IMR-90 (cell line): ENCODE measurements around the gene PRKD1. TPM values are rescaled to one million over a fixed set of nuclear protein-coding genes. Genes with fewer than 3 reads are reported as not detected.

Experiments
- ATAC-seq: fragments of 200-7000 bp; cut with Tn5 transposase; 2 replicates; pipeline ENCODE4 v1.9.1; 2020; ENCODE audit warnings: low read depth, mild to moderate bottlenecking, moderate library complexity
- BruUV-seq: library from RNA; stranded (reverse); fragments of 400-500 nt; replicated peaks from 2 replicates; lab custom pipeline; 2021; lab: Mats Ljungman, UMichigan
- CTCF ChIA-PET: fragments of 300-600 bp; formaldehyde crosslinking; extraction: SDS; loops from one replicate; lab custom pipeline; 2021; ENCODE audit warnings: antibody characterized with exemption; lab: Yijun Ruan, JAX
- POLR2A ChIA-PET: fragments of 300-600 bp; sonication (Branson Sonifier 250); formaldehyde crosslinking; loops from one replicate; lab custom pipeline; 2022; ENCODE audit warnings: antibody characterized with exemption; ENCODE audit not compliant: unreplicated experiment; lab: Charles Lee
- DNase-seq: peaks from one replicate; pipeline ENCODE4 v3.0.0; 2013
- H2AFZ ChIP-seq: replicated peaks from 2 replicates; pipeline ENCODE3; 2013; ENCODE audit warnings: low read length, mild to moderate bottlenecking; ENCODE audit not compliant: poor library complexity
- H2AK5ac ChIP-seq: 2 replicates; pipeline ENCODE4 v1.6.1; 2013; ENCODE audit warnings: low read depth, low read length, inconsistent platforms
- H2AK9ac ChIP-seq: replicated peaks from 2 replicates; pipeline ENCODE3; 2013; ENCODE audit warnings: mild to moderate bottlenecking, low read depth, low read length, moderate library complexity; ENCODE audit not compliant: poor library complexity
- H2BK120ac ChIP-seq: 2 replicates; pipeline ENCODE4 v1.6.1; 2013; ENCODE audit warnings: low read depth, low read length, inconsistent platforms
- H2BK15ac ChIP-seq: 3 replicates; pipeline ENCODE4 v1.6.1; 2013; ENCODE audit warnings: low read depth, low read length, inconsistent platforms
- H2BK20ac ChIP-seq: 2 replicates; pipeline ENCODE4 v1.6.1; 2013; ENCODE audit warnings: low read depth, mild to moderate bottlenecking, inconsistent platforms, low read length, moderate library complexity
- H2BK5ac ChIP-seq: 2 replicates; pipeline ENCODE4 v1.6.1; 2013; ENCODE audit warnings: mild to moderate bottlenecking, low read depth, low read length, inconsistent platforms; ENCODE audit not compliant: poor library complexity, severe bottlenecking
- H3K14ac ChIP-seq: replicated peaks from 2 replicates; pipeline ENCODE4 v1.6.1; 2013; ENCODE audit warnings: low read depth, low read length, inconsistent platforms
- H3K18ac ChIP-seq: 2 replicates; pipeline ENCODE4 v1.6.1; 2013; ENCODE audit warnings: low read depth, low read length, control low read depth
- H3K23ac ChIP-seq: 2 replicates; pipeline ENCODE4 v1.6.1; 2013; ENCODE audit warnings: low read depth, low read length, inconsistent platforms
- H3K27ac ChIP-seq: 2 replicates; pipeline ENCODE4 v1.5.1; 2013; ENCODE audit warnings: mild to moderate bottlenecking, control low read depth, low read length; ENCODE audit not compliant: insufficient read depth
- H3K27me3 ChIP-seq: 2 replicates; pipeline ENCODE4 v1.6.1; 2013; ENCODE audit warnings: low read length; ENCODE audit not compliant: control insufficient read depth, insufficient read depth
- H3K36me3 ChIP-seq: 2 replicates; pipeline ENCODE4 v1.6.1; 2013; ENCODE audit warnings: low read length, mixed read lengths; ENCODE audit not compliant: control insufficient read depth, insufficient read depth
- H3K4ac ChIP-seq: 2 replicates; pipeline ENCODE4 v1.6.1; 2013; ENCODE audit warnings: low read depth, low read length, inconsistent platforms
- H3K4me1 ChIP-seq: 2 replicates; pipeline ENCODE4 v1.6.1; 2013; ENCODE audit warnings: low read length, mixed read lengths; ENCODE audit not compliant: control insufficient read depth, insufficient read depth
- H3K4me2 ChIP-seq: 2 replicates; pipeline ENCODE4 v1.6.1; 2013; ENCODE audit warnings: low read depth, mild to moderate bottlenecking, control low read depth, low read length, moderate library complexity
- H3K4me3 ChIP-seq: 2 replicates; pipeline ENCODE4 v1.5.1; 2013; ENCODE audit warnings: low read depth, mild to moderate bottlenecking, control low read depth, low read length, moderate library complexity; ENCODE audit not compliant: insufficient read depth
- H3K56ac ChIP-seq: 2 replicates; pipeline ENCODE4 v1.6.1; 2013; ENCODE audit warnings: low read length, inconsistent platforms; ENCODE audit not compliant: insufficient read depth; ENCODE audit errors: extremely low read depth
- H3K79me1 ChIP-seq, 2 experiments: 2 replicates each; pipeline ENCODE4 v1.6.1; 2013; ENCODE audit warnings: low read length in 2 of 2, inconsistent platforms in 1 of 2, low read depth in 1 of 2
- H3K9ac ChIP-seq: 2 replicates; pipeline ENCODE4 v1.6.1; 2013; ENCODE audit warnings: low read depth, low read length, control low read depth
- H3K9me1 ChIP-seq: 2 replicates; pipeline ENCODE4 v1.6.1; 2013; ENCODE audit warnings: low read length, inconsistent platforms; ENCODE audit not compliant: insufficient read depth
- H3K9me3 ChIP-seq: 2 replicates; pipeline ENCODE4 v1.6.1; 2013; ENCODE audit warnings: low read length; ENCODE audit not compliant: control insufficient read depth, insufficient read depth
- H4K20me1 ChIP-seq: 2 replicates; pipeline ENCODE4 v1.6.1; 2013; ENCODE audit warnings: low read length, inconsistent platforms; ENCODE audit not compliant: insufficient read depth
- H4K5ac ChIP-seq: 2 replicates; pipeline ENCODE4 v1.6.1; 2013; ENCODE audit warnings: mild to moderate bottlenecking, low read depth, low read length, control low read depth
- H4K8ac ChIP-seq, 2 experiments: 2 replicates each; pipeline ENCODE4 v1.6.1; 2013; ENCODE audit warnings: low read depth in 2 of 2, low read length in 2 of 2, control low read depth in 1 of 2, inconsistent platforms in 1 of 2
- H4K91ac ChIP-seq: 2 replicates; pipeline ENCODE4 v1.6.1; 2013; ENCODE audit warnings: low read depth, low read length, inconsistent platforms; ENCODE audit not compliant: insufficient read depth
- BHLHE40 ChIP-seq: fragments of 150-350 bp; IDR thresholded peaks from 2 replicates; pipeline ENCODE4 v1.6.1; 2016; ENCODE audit warnings: mild to moderate bottlenecking, low read depth, low read length
- ELK1 ChIP-seq: fragments of 150-350 bp; IDR thresholded peaks from 2 replicates; pipeline ENCODE4 v1.6.1; 2016; ENCODE audit warnings: low read depth, mild to moderate bottlenecking, low read length, moderate library complexity, borderline replicate concordance
- MXI1 ChIP-seq: IDR thresholded peaks from 2 replicates; pipeline ENCODE4 v1.6.1; 2012; ENCODE audit warnings: low read depth, mild to moderate bottlenecking, low read length, moderate library complexity, borderline replicate concordance
- WGBS, 2 experiments: methylation state at CpG; one replicate each; pipeline versions ENCODE4 v1.1.5 to v1.1.7; 2013; ENCODE audit warnings: missing lambda C conversion rate in 2 of 2; ENCODE audit not compliant: insufficient read length in 1 of 2; ENCODE audit errors: extremely low coverage in 2 of 2; 5-methylcytosine and 5-hydroxymethylcytosine counted together
- dilution Hi-C: fragments of 300-500 bp; cut with HindIII; formaldehyde crosslinking; loops from one replicate; pipeline ENCODE4 v1.14.3; 2018; ENCODE audit warnings: low sequenced_read_pairs; ENCODE audit not compliant: unreplicated experiment
- in situ Hi-C: fragments of 300-500 bp; cut with MboI; formaldehyde crosslinking; loops from 3 replicates; pipeline ENCODE4 v1.14.3; 2019; ENCODE audit warnings: low sequenced_read_pairs, inconsistent platforms, mixed read lengths
- intact Hi-C: fragments of 100-400 bp; cut with micrococcal nuclease; formaldehyde crosslinking; loops from 2 replicates; pipeline ENCODE4 v1.10.0; 2022
- polyA plus RNA-seq, 3 experiments: library from polyadenylated mRNA; depleted of rRNA; stranded (reverse); fragments of >200 nt; gene quantifications; 2 replicates each; pipeline ENCODE4 v1.2.3, GENCODE V29; 2012; ENCODE audit warnings: low replicate concordance in 1 of 3
- total RNA-seq: library from RNA; depleted of rRNA; stranded (reverse); fragments of >200 nt; gene quantifications from 2 replicates; pipeline ENCODE4 v1.2.3, GENCODE V29; 2012

The PRKD1 gene
- total and polyA plus RNA-seq, 2 of the 4 experiments (the other 2 are of a cell fraction) = 12.9 to 14.2 TPM

GRCh38 chr14:29928117-29928640, 532 bp upstream of the PRKD1 start:
- Histone ChIP-seq H3K4me3 (peak overlapping the region; percentile 51), H3K9me1 (peaks cover 9% of the 10 kb centered on the region), H3K27ac (peak overlapping the region; percentile 12; the same call in 1 of the 2 replicates), H3K14ac (no peak overlapping the region), H4K91ac (no peak overlapping the region), H2BK15ac (no peak overlapping the region), H4K8ac (peak overlapping the region in 1 of 2 experiments; percentile 54; a peak in 2 of 4 replicates), H4K20me1 (peaks cover 17% of the 10 kb centered on the region; the same call in 1 of the 2 replicates), H2BK120ac (peak overlapping the region; percentile 58), H3K79me1 (peaks cover 5 to 25% of the 10 kb centered on the region in 2 experiments; a peak in 2 of 4 replicates), H2AFZ (peak overlapping the region; percentile 92), H3K4me1 (peaks cover 5% of the 10 kb centered on the region), H3K9me3 (no peaks in the 10 kb centered on the region), H2BK20ac (peak overlapping the region; percentile 38), H3K56ac (no peak overlapping the region), H4K5ac (no peak overlapping the region; the same call in 1 of the 2 replicates), H3K27me3 (no peaks in the 10 kb centered on the region), H2AK9ac (no peak overlapping the region), H3K4ac (peak overlapping the region; percentile 43), H3K4me2 (peak overlapping the region; percentile 60), H2AK5ac (no peak overlapping the region), H3K23ac (peak overlapping the region; percentile 6; the same call in 1 of the 2 replicates), H3K36me3 (no peaks in the 10 kb centered on the region), H3K9ac (peak overlapping the region; percentile 46), H2BK5ac (peak overlapping the region; percentile 12), H3K18ac (no peak overlapping the region; the same call in 1 of the 2 replicates)
- TF ChIP-seq ELK1 (no peak), BHLHE40 (no peak), MXI1 (no peak)
- ChIA-PET CTCF (no interaction called here), POLR2A (no interaction called here)
- in situ Hi-C loops = no loop called here
- ATAC-seq (no peak), DNase-seq (no peak)
- intact Hi-C loops = loop anchor here (5.0 to 10.0 kb wide), 5 partner anchors 79 to 1173 kb away; no protein-coding TSS in a partner anchor
- dilution Hi-C loops = no loop called here
- no TSS peak for BruUV-seq
- WGBS, 2 experiments = no CpG with 5 or more reads among the region's 23 CpGs
